Breast epithelium (tissue), 4 donors: ENCODE data around the gene PRDM1. TPM values are rescaled to one million over a fixed set of nuclear protein-coding genes. Genes with fewer than 3 reads are reported as not detected.
"Not testable (repeated sequence)": the region's sequence is repeated elsewhere in the genome, so short reads cannot be mapped to it uniquely, and the experiment has no call there.

ENCODE experiments used
- DNase-seq, 2 donors: peaks; one replicate each; pipeline ENCODE4 v3.0.0-alpha.2; 2019; ENCODE audit warnings: low spot score in 2 of 2
- H3K27ac ChIP-seq, 2 donors: fragments of 200-600 bp; sonication (generic) in 1 of 2; one replicate each; pipeline ENCODE4 v1.5.1; 2016 to 2019; ENCODE audit warnings: mild to moderate bottlenecking in 1 of 2
- H3K27me3 ChIP-seq, 2 donors: fragments of 200-600 bp; sonication (generic) in 1 of 2; one replicate each; pipeline versions ENCODE4 v1.5.1 to v1.6.0; 2017 to 2019; ENCODE audit warnings: control low read depth in 1 of 2, mild to moderate bottlenecking in 1 of 2
- H3K36me3 ChIP-seq: fragments of 200-600 bp; one replicate; pipeline ENCODE4 v1.5.1; 2019
- H3K4me1 ChIP-seq, 2 donors: fragments of 200-600 bp; sonication (generic); one replicate each; pipeline ENCODE4 v1.5.1; 2016 to 2019; ENCODE audit warnings: control low read depth in 1 of 2
- H3K4me3 ChIP-seq, 3 donors: fragments of 200-600 bp; sonication (generic); 1 replicate in 2 of 3; 2 replicates in 1 of 3; pipeline ENCODE4 v1.5.1; 2016 to 2019; ENCODE audit warnings: mild to moderate bottlenecking in 3 of 3, moderate library complexity in 2 of 3
- H3K9me3 ChIP-seq, 2 donors: fragments of 200-600 bp; sonication (generic) in 1 of 2; one replicate each; pipeline ENCODE4 v1.5.1; 2016 to 2019; ENCODE audit warnings: control low read depth in 1 of 2
- POLR2A ChIP-seq: fragments of 450-650 bp; IDR thresholded peaks from one replicate; pipeline ENCODE4 v1.6.1; 2016; ENCODE audit warnings: antibody characterized with exemption, mild to moderate bottlenecking, moderate library complexity
- POLR2AphosphoS5 ChIP-seq, 3 donors: sonication (generic); formaldehyde crosslinking; IDR thresholded peaks; one replicate each; pipeline ENCODE4 v1.6.1; 2017; ENCODE audit warnings: antibody characterized with exemption in 3 of 3
- intact Hi-C: fragments of 100-400 bp; cut with DNase I; formaldehyde crosslinking; loops from one replicate; pipeline ENCODE4 v1.15.1; 2023; ENCODE audit warnings: low total_unique reads
- total RNA-seq, 3 donors: library from RNA; depleted of rRNA; stranded (reverse); fragments of >200 nt; gene quantifications; one replicate each; pipeline ENCODE4 v1.1.0, GENCODE V29; 2016
- TF ChIP-seq, protein P1 (sequence below), 3 donors: fragments of 450-650 bp; IDR thresholded peaks; one replicate each; pipeline ENCODE4 v1.5.1; 2016 to 2017; ENCODE audit warnings: antibody characterized with exemption in 3 of 3, mild to moderate bottlenecking in 3 of 3, moderate library complexity in 3 of 3

The PRDM1 gene
- total RNA-seq, 3 donors from 2014 or later, result 6.9 to 16.0 (median 13.1) TPM

DNA sequence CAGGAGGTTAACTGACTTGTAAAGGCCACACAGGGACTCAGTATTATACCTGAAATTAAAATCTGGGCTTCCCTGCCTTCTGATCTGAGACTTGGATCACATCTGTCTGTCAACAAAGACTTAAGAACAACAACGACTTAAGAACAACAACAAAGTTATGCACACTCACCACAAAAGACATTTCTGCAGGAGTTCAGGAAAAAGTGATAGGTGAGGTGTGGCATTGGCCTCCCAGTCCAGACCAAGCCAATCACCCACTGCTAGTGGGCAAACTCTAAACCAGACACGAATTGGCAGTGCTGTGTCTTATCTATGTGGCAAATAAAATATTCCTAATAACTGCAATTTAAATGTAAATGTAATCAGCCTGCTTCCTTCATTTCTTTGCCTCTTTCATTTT, 61.3 kb downstream of the PRDM1 start:
- no peak for DNase-seq
- H3K36me3 ChIP-seq, result no peaks in the 10 kb centered on the region
- TF ChIP-seq, protein P1, sequence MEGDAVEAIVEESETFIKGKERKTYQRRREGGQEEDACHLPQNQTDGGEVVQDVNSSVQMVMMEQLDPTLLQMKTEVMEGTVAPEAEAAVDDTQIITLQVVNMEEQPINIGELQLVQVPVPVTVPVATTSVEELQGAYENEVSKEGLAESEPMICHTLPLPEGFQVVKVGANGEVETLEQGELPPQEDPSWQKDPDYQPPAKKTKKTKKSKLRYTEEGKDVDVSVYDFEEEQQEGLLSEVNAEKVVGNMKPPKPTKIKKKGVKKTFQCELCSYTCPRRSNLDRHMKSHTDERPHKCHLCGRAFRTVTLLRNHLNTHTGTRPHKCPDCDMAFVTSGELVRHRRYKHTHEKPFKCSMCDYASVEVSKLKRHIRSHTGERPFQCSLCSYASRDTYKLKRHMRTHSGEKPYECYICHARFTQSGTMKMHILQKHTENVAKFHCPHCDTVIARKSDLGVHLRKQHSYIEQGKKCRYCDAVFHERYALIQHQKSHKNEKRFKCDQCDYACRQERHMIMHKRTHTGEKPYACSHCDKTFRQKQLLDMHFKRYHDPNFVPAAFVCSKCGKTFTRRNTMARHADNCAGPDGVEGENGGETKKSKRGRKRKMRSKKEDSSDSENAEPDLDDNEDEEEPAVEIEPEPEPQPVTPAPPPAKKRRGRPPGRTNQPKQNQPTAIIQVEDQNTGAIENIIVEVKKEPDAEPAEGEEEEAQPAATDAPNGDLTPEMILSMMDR (IDR thresholded peaks at IDR 0.05), result no peak
- TF ChIP-seq POLR2AphosphoS5 (IDR thresholded peaks at IDR 0.05), result no peak
- TF ChIP-seq POLR2A, result no peak
- no peaks in the 10 kb centered on the region for H3K9me3 ChIP-seq
- intact Hi-C loops, result no loop called here
- no peaks in the 10 kb centered on the region for H3K4me1 ChIP-seq
- H3K27ac ChIP-seq, result no peak overlapping the region
- H3K4me3 ChIP-seq, result no peak overlapping the region
- H3K27me3 ChIP-seq, result no peaks in the 10 kb centered on the region

GRCh38 chr6:106149472-106150069, 63.4 kb downstream of the PRDM1 start:
- intact Hi-C loops, result no loop called here
- no peaks in the 10 kb centered on the region for H3K9me3 ChIP-seq
- TF ChIP-seq, protein P1 (IDR thresholded peaks at IDR 0.05), result no peak
- TF ChIP-seq POLR2A (no peak), POLR2AphosphoS5 (IDR thresholded peaks at IDR 0.05) (no peak)
- H3K27me3 ChIP-seq, result no peaks in the 10 kb centered on the region
- H3K27ac ChIP-seq, result no peak overlapping the region
- no peaks in the 10 kb centered on the region for H3K36me3 ChIP-seq
- no peak overlapping the region for H3K4me3 ChIP-seq
- DNase-seq, result no peak
- no peaks in the 10 kb centered on the region for H3K4me1 ChIP-seq

DNA sequence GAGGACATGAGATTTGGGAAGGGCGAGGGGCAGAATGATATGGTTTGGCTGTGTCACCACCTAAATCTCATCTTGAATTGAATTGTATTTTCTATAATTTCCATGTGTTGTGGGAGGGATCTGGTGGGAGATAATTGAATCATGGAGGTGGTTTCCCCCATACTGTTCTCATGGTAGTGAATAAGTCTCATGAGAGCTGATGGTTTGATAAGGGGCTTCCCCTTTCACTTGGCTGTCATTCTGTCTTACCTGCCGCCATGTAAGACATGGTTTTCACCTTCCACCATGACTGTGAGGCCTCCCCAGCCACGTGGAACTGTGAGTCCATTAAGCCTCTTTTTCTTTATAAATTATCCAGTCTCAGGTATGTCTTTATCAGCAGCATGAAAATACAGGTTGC, 66.3 kb downstream of the PRDM1 start:
- H3K27ac ChIP-seq, H3K9me3 ChIP-seq, H3K27me3 ChIP-seq, H3K4me1 ChIP-seq, H3K36me3 ChIP-seq, DNase-seq, H3K4me3 ChIP-seq: not testable (repeated sequence)
- intact Hi-C loops, result loop anchor here (1.0 kb wide), 1 partner anchor 13 kb away; no protein-coding TSS in a partner anchor

- intact Hi-C loops, result loop anchor here (1.0 kb wide), 1 partner anchor 14 kb away; no protein-coding TSS in a partner anchor
- Histone ChIP-seq H3K27me3 (no peaks in the 10 kb centered on the region), H3K4me1 (no peaks in the 10 kb centered on the region), H3K36me3 (no peaks in the 10 kb centered on the region), H3K27ac (no peak overlapping the region), H3K9me3 (no peaks in the 10 kb centered on the region), H3K4me3 (no peak overlapping the region)
- TF ChIP-seq, protein P1 (IDR thresholded peaks at IDR 0.05), result no peak
- no peak for TF ChIP-seq POLR2AphosphoS5 (IDR thresholded peaks at IDR 0.05)
- no peak for TF ChIP-seq POLR2A
- DNase-seq, result no peak
Measured at GRCh38 chr6:106152952-106153351, 66.8 kb downstream of the PRDM1 start.

DNA sequence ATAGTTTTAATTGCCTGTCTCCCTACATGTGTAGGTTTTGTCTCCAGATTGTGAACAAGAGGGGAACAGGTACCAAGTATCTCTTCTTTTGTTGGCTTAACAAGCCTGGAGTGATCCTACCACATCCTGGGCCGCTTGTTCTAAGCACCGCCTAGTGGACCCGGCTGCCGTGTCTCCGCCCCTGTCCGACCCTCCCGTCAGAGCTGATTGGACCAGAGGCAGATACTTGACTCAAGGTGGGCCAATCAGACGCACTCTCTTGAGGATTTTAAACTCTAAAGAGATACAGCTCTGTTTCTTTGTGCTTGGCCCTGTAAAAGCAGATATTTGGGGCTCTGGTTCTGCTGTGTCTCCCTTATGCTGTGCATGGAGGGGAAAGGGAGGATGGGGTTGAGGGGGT, 68.2 kb downstream of the PRDM1 start:
- H3K4me3 ChIP-seq, result no peak overlapping the region
- no peak for DNase-seq
- no peaks in the 10 kb centered on the region for H3K4me1 ChIP-seq
- TF ChIP-seq POLR2A, result no peak
- TF ChIP-seq POLR2AphosphoS5 (IDR thresholded peaks at IDR 0.05), result no peak
- TF ChIP-seq, protein P1 (IDR thresholded peaks at IDR 0.05), result no peak
- H3K27me3 ChIP-seq, result no peaks in the 10 kb centered on the region
- no peaks in the 10 kb centered on the region for H3K9me3 ChIP-seq
- no peaks in the 10 kb centered on the region for H3K36me3 ChIP-seq
- H3K27ac ChIP-seq, result no peak overlapping the region
- intact Hi-C loops, result no loop called here
